ENCODE results near the gene STIP1. TPM values are rescaled to one million over a fixed set of nuclear protein-coding genes. Genes with fewer than 3 reads are reported as not detected.

The STIP1 gene
- total RNA-seq, 1 experiment from 2014 or later = 171 TPM

GRCh38 chr11:64241241-64241490, 55.2 kb downstream of the STIP1 start:
- no peaks in the 10 kb centered on the region for H3K9me3 Mint-ChIP-seq (ENCODE audit: unreplicated experiment)
- peaks cover 19% of the 10 kb centered on the region for H3K4me1 Mint-ChIP-seq (ENCODE audit: insufficient read depth, unreplicated experiment)
- peak overlapping the region; percentile 98 for H3K27ac Mint-ChIP-seq (ENCODE audit: low read depth, unreplicated experiment)
- ChIA-PET POLR2A (interaction anchor here (0.6 to 10.8 kb wide), 18 partner anchors 10 to 1620 kb away, joined by 3 to 122 read pairs (median 4); partner anchors contain the start of genes B3GAT3, BAD, CATSPERZ and DNAJC4), CTCF (interaction anchor here (0.7 to 1.3 kb wide), 5 partner anchors 10 to 395 kb away, joined by 3 to 5 read pairs (median 4); partner anchors contain the start of gene PLCB3)
- no peak for TF ChIP-seq CTCF (IDR thresholded peaks at IDR 0.05; ENCODE audit: unreplicated experiment)
- intact Hi-C loops (cut with micrococcal nuclease) = no loop called here
- H3K36me3 Mint-ChIP-seq (ENCODE audit: insufficient read depth, unreplicated experiment) = peaks cover 56% of the 10 kb centered on the region
- H3K4me3 Mint-ChIP-seq (ENCODE audit: unreplicated experiment) = peak overlapping the region; percentile 93
- no peaks in the 10 kb centered on the region for H3K27me3 Mint-ChIP-seq (ENCODE audit: insufficient read depth, unreplicated experiment)
- DNase-seq (ENCODE audit: unreplicated experiment) = peak; percentile 98
- BruUV-seq (replicated peaks) = no TSS peak

GRCh38 chr11:64241491-64242374, 55.8 kb downstream of the STIP1 start:
- peak overlapping the region; percentile 93 for H3K4me3 Mint-ChIP-seq (ENCODE audit: unreplicated experiment)
- peaks cover 56% of the 10 kb centered on the region for H3K36me3 Mint-ChIP-seq (ENCODE audit: insufficient read depth, unreplicated experiment)
- H3K27ac Mint-ChIP-seq (ENCODE audit: low read depth, unreplicated experiment) = peak overlapping the region; percentile 98
- intact Hi-C loops (cut with micrococcal nuclease) = no loop called here
- CTCF ChIA-PET = interaction anchor here (0.7 to 1.5 kb wide), 7 partner anchors 9 to 395 kb away, joined by 3 to 8 read pairs (median 4); partner anchors contain the start of gene PLCB3
- H3K27me3 Mint-ChIP-seq (ENCODE audit: insufficient read depth, unreplicated experiment) = no peaks in the 10 kb centered on the region
- TF ChIP-seq CTCF (IDR thresholded peaks at IDR 0.05; ENCODE audit: unreplicated experiment) = no peak
- DNase-seq (ENCODE audit: unreplicated experiment) = peak; percentile 52
- POLR2A ChIA-PET = interaction anchor here (0.6 to 10.8 kb wide), 21 partner anchors 9 to 1620 kb away, joined by 3 to 122 read pairs (median 4); partner anchors contain the start of genes B3GAT3, BAD, CATSPERZ and DNAJC4
- no peaks in the 10 kb centered on the region for H3K9me3 Mint-ChIP-seq (ENCODE audit: unreplicated experiment)
- H3K4me1 Mint-ChIP-seq (ENCODE audit: insufficient read depth, unreplicated experiment) = peaks cover 19% of the 10 kb centered on the region
- no TSS peak for BruUV-seq (replicated peaks)

- DNase-seq (ENCODE audit: unreplicated experiment) = no peak
- BruUV-seq (replicated peaks) = no TSS peak
- Mint-ChIP-seq H3K36me3 (ENCODE audit: insufficient read depth, unreplicated experiment) (peaks cover 42% of the 10 kb centered on the region), H3K4me1 (ENCODE audit: insufficient read depth, unreplicated experiment) (peaks cover 25% of the 10 kb centered on the region), H3K9me3 (ENCODE audit: unreplicated experiment) (no peaks in the 10 kb centered on the region), H3K27me3 (ENCODE audit: insufficient read depth, unreplicated experiment) (no peaks in the 10 kb centered on the region), H3K27ac (ENCODE audit: low read depth, unreplicated experiment) (peak overlapping the region; percentile 70), H3K4me3 (ENCODE audit: unreplicated experiment) (peak overlapping the region; percentile 93)
- ChIA-PET POLR2A (interaction anchor here (0.5 to 10.8 kb wide), 13 partner anchors 8 to 92 kb away, joined by 3 to 122 read pairs (median 5); partner anchors contain the start of genes CATSPERZ, DNAJC4, ESRRA and NUDT22), CTCF (interaction anchor here (0.6 to 3.1 kb wide), 9 partner anchors 9 to 89 kb away, joined by 3 to 27 read pairs (median 4); partner anchors contain the start of genes CATSPERZ, ESRRA, PLCB3 and PRDX5)
- intact Hi-C loops (cut with micrococcal nuclease) = no loop called here
- no peak for TF ChIP-seq CTCF (IDR thresholded peaks at IDR 0.05; ENCODE audit: unreplicated experiment)
These were observed 57.4 kb downstream of the STIP1 start for GRCh38 chr11:64243236-64243854.

- ChIA-PET CTCF (interaction anchor here (0.6 to 3.1 kb wide), 6 partner anchors 8 to 74 kb away, joined by 3 to 27 read pairs (median 8); partner anchors contain the start of genes CATSPERZ, ESRRA, FERMT3 and PLCB3), POLR2A (interaction anchor here (0.6 to 10.8 kb wide), 8 partner anchors 13 to 1413 kb away, joined by 3 to 122 read pairs (median 16); partner anchors contain the start of genes CATSPERZ, DNAJC4, ESRRA and NUDT22)
- Mint-ChIP-seq H3K27ac (ENCODE audit: low read depth, unreplicated experiment) (peak overlapping the region; percentile 70), H3K4me1 (ENCODE audit: insufficient read depth, unreplicated experiment) (peaks cover 25% of the 10 kb centered on the region), H3K4me3 (ENCODE audit: unreplicated experiment) (peak overlapping the region; percentile 93), H3K27me3 (ENCODE audit: insufficient read depth, unreplicated experiment) (no peaks in the 10 kb centered on the region), H3K9me3 (ENCODE audit: unreplicated experiment) (no peaks in the 10 kb centered on the region), H3K36me3 (ENCODE audit: insufficient read depth, unreplicated experiment) (peaks cover 37% of the 10 kb centered on the region)
- BruUV-seq (replicated peaks) = no TSS peak
- no peak for DNase-seq (ENCODE audit: unreplicated experiment)
- TF ChIP-seq CTCF (IDR thresholded peaks at IDR 0.05; ENCODE audit: unreplicated experiment) = no peak
- intact Hi-C loops (cut with micrococcal nuclease) = no loop called here
These were observed 58.1 kb downstream of the STIP1 start for GRCh38 chr11:64244107-64244506.

All from MCF 10A (cell line).